Caco-2 (cell line): ENCODE measurements around the gene SCAP. TPM values are rescaled to one million over a fixed set of nuclear protein-coding genes. Genes with fewer than 3 reads are reported as not detected.

Experiments used
- BruUV-seq: library from RNA; stranded (reverse); fragments of 400-500 nt; replicated peaks from 2 replicates; lab custom pipeline; 2021; lab: Mats Ljungman, UMichigan
- CTCF ChIA-PET: fragments of 300-600 bp; sonication (Branson Sonifier 250); formaldehyde crosslinking; loops from one replicate; lab custom pipeline; 2022; ENCODE audit warnings: antibody characterized with exemption; lab: Charles Lee
- POLR2A ChIA-PET: fragments of 300-600 bp; sonication (Branson Sonifier 250); formaldehyde crosslinking; loops from one replicate; lab custom pipeline; 2022; ENCODE audit warnings: antibody characterized with exemption; lab: Charles Lee
- DNase-seq, 2 experiments: peaks; one replicate each; pipeline versions ENCODE4 v3.0.0 to v3.0.0-alpha.2; 2020 to 2022
- H3K27me3 ChIP-seq: replicated peaks from 2 replicates; pipeline ENCODE4 v1.6.0; 2011; ENCODE audit warnings: low read length; ENCODE audit not compliant: control insufficient read depth, insufficient read depth
- H3K36me3 ChIP-seq: 2 replicates; pipeline ENCODE4 v1.5.1; 2011; ENCODE audit warnings: low read length; ENCODE audit not compliant: control insufficient read depth, insufficient read depth
- H3K4me1 ChIP-seq: fragments of 250-450 bp; sonication (Bioruptor Pico); 2 replicates; pipeline ENCODE4 v1.5.1; 2020; ENCODE audit warnings: mild to moderate bottlenecking
- H3K4me3 ChIP-seq: 2 replicates; pipeline ENCODE4 v1.5.1; 2011; ENCODE audit warnings: low read depth, mild to moderate bottlenecking, control low read depth, low read length
- H3K9me3 ChIP-seq: fragments of 250-450 bp; sonication (Bioruptor Pico); 2 replicates; pipeline ENCODE4 v1.5.1; 2020; ENCODE audit warnings: mild to moderate bottlenecking, moderate library complexity
- H3K27ac Mint-ChIP-seq: one replicate; pipeline ENCODE4 v1.8.0; 2022; ENCODE audit warnings: mixed read lengths; ENCODE audit not compliant: unreplicated experiment
- H3K27me3 Mint-ChIP-seq: one replicate; pipeline ENCODE4 v1.8.0; 2022; ENCODE audit warnings: mixed read lengths; ENCODE audit not compliant: insufficient read depth, unreplicated experiment
- H3K36me3 Mint-ChIP-seq: one replicate; pipeline ENCODE4 v1.8.0; 2022; ENCODE audit warnings: mild to moderate bottlenecking, mixed read lengths; ENCODE audit not compliant: insufficient read depth, unreplicated experiment
- H3K4me1 Mint-ChIP-seq: one replicate; pipeline ENCODE4 v1.8.0; 2022; ENCODE audit warnings: low read depth, mixed read lengths; ENCODE audit not compliant: unreplicated experiment
- H3K4me3 Mint-ChIP-seq: one replicate; pipeline ENCODE4 v1.8.0; 2022; ENCODE audit warnings: mild to moderate bottlenecking, moderate library complexity, mixed read lengths; ENCODE audit not compliant: unreplicated experiment
- H3K9me3 Mint-ChIP-seq: one replicate; pipeline ENCODE4 v1.8.0; 2022; ENCODE audit warnings: mixed read lengths; ENCODE audit not compliant: unreplicated experiment
- intact Hi-C: fragments of 100-400 bp; cut with micrococcal nuclease; formaldehyde crosslinking; loops from one replicate; pipeline ENCODE4 v1.10.0; 2022; ENCODE audit not compliant: unreplicated experiment
- total RNA-seq: library from RNA; stranded (reverse); gene quantifications from 2 replicates; pipeline ENCODE4 v1.2.3, GENCODE V29; 2022
- TF ChIP-seq, protein P1 (sequence below), 2 experiments: fragments of 200-600 bp in 1 of 2; IDR thresholded peaks; 1 replicate in 1 of 2; 2 replicates in 1 of 2; pipeline versions ENCODE4 v1.5.1 to v1.8.0; 2011 to 2022; ENCODE audit warnings: antibody characterized with exemption in 1 of 2, control low read depth in 1 of 2, inconsistent platforms in 1 of 2, low read depth in 1 of 2, low read length in 1 of 2, mild to moderate bottlenecking in 1 of 2, moderate library complexity in 1 of 2; ENCODE audit not compliant: insufficient read depth in 1 of 2, severe bottlenecking in 1 of 2, unreplicated experiment in 1 of 2

SCAP gene
- total RNA-seq, 1 experiment from 2014 or later, result 115 TPM

DNA sequence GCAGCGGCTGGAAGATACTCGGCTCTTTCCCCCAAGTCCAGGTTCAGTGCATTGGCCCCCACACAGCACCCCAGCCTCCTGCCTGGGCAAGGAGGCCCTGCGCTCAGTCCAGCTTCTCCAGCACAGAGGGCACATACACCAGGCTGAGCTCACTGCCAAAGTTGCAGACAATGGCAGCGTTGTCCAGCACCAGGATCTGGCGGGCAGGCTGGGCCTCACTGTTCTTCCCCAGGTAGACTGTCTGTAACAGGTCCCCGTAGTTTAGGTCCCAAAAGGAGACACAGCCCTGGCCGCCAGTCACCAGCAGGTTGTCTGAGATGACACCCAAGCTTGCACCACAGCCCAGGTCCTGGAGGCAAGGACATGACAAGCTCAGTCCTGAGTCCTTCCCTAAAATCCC lies 62.0 kb downstream of the SCAP start:
- Histone ChIP-seq H3K9me3 (no peaks in the 10 kb centered on the region), H3K4me3 (no peak overlapping the region), H3K36me3 (peaks cover 1% of the 10 kb centered on the region), H3K27me3 (no peaks in the 10 kb centered on the region), H3K4me1 (peaks cover 4% of the 10 kb centered on the region; the same call in 1 of the 2 replicates)
- TF ChIP-seq, protein P1, sequence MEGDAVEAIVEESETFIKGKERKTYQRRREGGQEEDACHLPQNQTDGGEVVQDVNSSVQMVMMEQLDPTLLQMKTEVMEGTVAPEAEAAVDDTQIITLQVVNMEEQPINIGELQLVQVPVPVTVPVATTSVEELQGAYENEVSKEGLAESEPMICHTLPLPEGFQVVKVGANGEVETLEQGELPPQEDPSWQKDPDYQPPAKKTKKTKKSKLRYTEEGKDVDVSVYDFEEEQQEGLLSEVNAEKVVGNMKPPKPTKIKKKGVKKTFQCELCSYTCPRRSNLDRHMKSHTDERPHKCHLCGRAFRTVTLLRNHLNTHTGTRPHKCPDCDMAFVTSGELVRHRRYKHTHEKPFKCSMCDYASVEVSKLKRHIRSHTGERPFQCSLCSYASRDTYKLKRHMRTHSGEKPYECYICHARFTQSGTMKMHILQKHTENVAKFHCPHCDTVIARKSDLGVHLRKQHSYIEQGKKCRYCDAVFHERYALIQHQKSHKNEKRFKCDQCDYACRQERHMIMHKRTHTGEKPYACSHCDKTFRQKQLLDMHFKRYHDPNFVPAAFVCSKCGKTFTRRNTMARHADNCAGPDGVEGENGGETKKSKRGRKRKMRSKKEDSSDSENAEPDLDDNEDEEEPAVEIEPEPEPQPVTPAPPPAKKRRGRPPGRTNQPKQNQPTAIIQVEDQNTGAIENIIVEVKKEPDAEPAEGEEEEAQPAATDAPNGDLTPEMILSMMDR (IDR thresholded peaks at IDR 0.05; ENCODE audit: insufficient read depth in 1 of 2, low read depth in 1 of 2, low read length in 1 of 2, severe bottlenecking in 1 of 2, unreplicated experiment in 1 of 2), result no peak
- POLR2A ChIA-PET, result no interaction called here
- DNase-seq, result no peak
- peaks cover 6% of the 10 kb centered on the region for H3K4me1 Mint-ChIP-seq
- CTCF ChIA-PET, result no interaction called here
- H3K9me3 Mint-ChIP-seq, result no peaks in the 10 kb centered on the region
- no peaks in the 10 kb centered on the region for H3K27me3 Mint-ChIP-seq
- H3K36me3 Mint-ChIP-seq, result peaks cover 77% of the 10 kb centered on the region
- intact Hi-C loops, result no loop called here
- no TSS peak for BruUV-seq
- no peak overlapping the region for H3K4me3 Mint-ChIP-seq
- peak overlapping the region; percentile 81 for H3K27ac Mint-ChIP-seq

DNA sequence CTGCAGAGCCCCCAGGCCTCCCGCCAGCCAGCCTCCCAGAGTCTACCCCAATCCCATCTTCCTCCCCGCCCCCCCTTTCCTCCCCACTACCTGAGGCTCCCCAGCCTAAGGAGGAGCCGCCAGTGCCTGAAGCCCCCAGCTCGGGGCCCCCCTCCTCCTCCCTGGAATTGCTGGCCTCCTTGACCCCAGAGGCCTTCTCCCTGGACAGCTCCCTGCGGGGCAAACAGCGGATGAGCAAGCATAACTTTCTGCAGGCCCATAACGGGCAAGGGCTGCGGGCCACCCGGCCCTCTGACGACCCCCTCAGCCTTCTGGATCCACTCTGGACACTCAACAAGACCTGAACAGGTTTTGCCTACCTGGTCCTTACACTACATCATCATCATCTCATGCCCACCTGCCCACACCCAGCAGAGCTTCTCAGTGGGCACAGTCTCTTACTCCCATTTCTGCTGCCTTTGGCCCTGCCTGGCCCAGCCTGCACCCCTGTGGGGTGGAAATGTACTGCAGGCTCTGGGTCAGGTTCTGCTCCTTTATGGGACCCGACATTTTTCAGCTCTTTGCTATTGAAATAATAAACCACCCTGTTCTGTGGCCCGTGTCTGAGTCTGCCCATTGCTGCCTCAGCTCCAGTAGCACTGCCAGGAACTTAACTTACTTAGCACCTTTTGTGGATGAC lies 62.8 kb downstream of the SCAP start:
- TSS peak; percentile 43 for BruUV-seq
- H3K27me3 Mint-ChIP-seq, result no peaks in the 10 kb centered on the region
- ChIA-PET CTCF (interaction anchor here (0.6 kb wide), 1 partner anchor 19 kb away, joined by 3 read pairs; no protein-coding TSS in a partner anchor), POLR2A (interaction anchor here (0.6 kb wide), 1 partner anchor 8 kb away, joined by 3 read pairs; no protein-coding TSS in a partner anchor)
- peaks cover 1% of the 10 kb centered on the region for H3K36me3 ChIP-seq
- H3K4me3 Mint-ChIP-seq, result peak overlapping the region; percentile 45
- TF ChIP-seq, protein P1 (IDR thresholded peaks at IDR 0.05; ENCODE audit: insufficient read depth in 1 of 2, low read depth in 1 of 2, low read length in 1 of 2, severe bottlenecking in 1 of 2, unreplicated experiment in 1 of 2), result no peak
- DNase-seq, result no peak
- H3K27ac Mint-ChIP-seq, result peak overlapping the region; percentile 81
- H3K4me3 ChIP-seq, result no peak overlapping the region
- peaks cover 4% of the 10 kb centered on the region; the same call in 1 of the 2 replicates for H3K4me1 ChIP-seq
- H3K27me3 ChIP-seq, result no peaks in the 10 kb centered on the region
- peaks cover 6% of the 10 kb centered on the region for H3K4me1 Mint-ChIP-seq
- H3K36me3 Mint-ChIP-seq, result peaks cover 70% of the 10 kb centered on the region
- intact Hi-C loops, result no loop called here
- no peaks in the 10 kb centered on the region for H3K9me3 Mint-ChIP-seq
- H3K9me3 ChIP-seq, result no peaks in the 10 kb centered on the region

DNA sequence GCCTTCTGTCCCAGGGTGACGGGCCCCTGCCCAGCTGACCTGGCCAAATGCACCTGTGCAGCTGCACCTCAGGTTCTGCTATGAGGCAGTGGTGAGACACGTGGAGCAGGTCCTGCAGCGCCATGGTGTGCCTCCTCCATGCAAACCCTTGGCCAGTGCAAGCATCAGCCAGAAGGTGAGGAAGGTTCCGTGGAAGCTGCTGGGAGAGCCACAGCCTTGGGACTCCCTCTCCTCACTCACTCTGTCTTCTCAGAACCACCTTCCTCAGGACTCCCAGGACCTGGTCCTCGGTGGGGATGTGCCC lies 63.3 kb downstream of the SCAP start:
- Mint-ChIP-seq H3K27ac (no peak overlapping the region), H3K4me1 (peaks cover 6% of the 10 kb centered on the region), H3K4me3 (no peak overlapping the region), H3K36me3 (peaks cover 70% of the 10 kb centered on the region), H3K9me3 (no peaks in the 10 kb centered on the region), H3K27me3 (no peaks in the 10 kb centered on the region)
- no peak for DNase-seq
- BruUV-seq, result no TSS peak
- H3K4me3 ChIP-seq, result no peak overlapping the region
- TF ChIP-seq, protein P1 (IDR thresholded peaks at IDR 0.05; ENCODE audit: insufficient read depth in 1 of 2, low read depth in 1 of 2, low read length in 1 of 2, severe bottlenecking in 1 of 2, unreplicated experiment in 1 of 2), result no peak
- H3K9me3 ChIP-seq, result no peaks in the 10 kb centered on the region
- H3K27me3 ChIP-seq, result no peaks in the 10 kb centered on the region
- H3K36me3 ChIP-seq, result peaks cover 1% of the 10 kb centered on the region
- ChIA-PET POLR2A (interaction anchor here (0.6 kb wide), 1 partner anchor 9 kb away, joined by 3 read pairs; no protein-coding TSS in a partner anchor), CTCF (interaction anchor here (0.6 kb wide), 1 partner anchor 18 kb away, joined by 3 read pairs; no protein-coding TSS in a partner anchor)
- peaks cover 4% of the 10 kb centered on the region; the same call in 1 of the 2 replicates for H3K4me1 ChIP-seq
- intact Hi-C loops, result no loop called here
